Measurements from ENCODE around the gene SH3GL1. TPM values are rescaled to one million over a fixed set of nuclear protein-coding genes. Genes with fewer than 3 reads are reported as not detected.

Gene SH3GL1
- total and polyA plus RNA-seq, 5 experiments from 2014 or later, result 11.8 to 38.6 (median 20.4) TPM

- ATAC-seq, result no peak
- H3K27ac Mint-ChIP-seq, result peak overlapping the region in 1 of 10 donors; percentile 5
- peaks cover 0 to 16% (median 0%) of the 10 kb centered on the region in 3 donors for H3K36me3 Mint-ChIP-seq
These were observed 38.1 kb downstream of the SH3GL1 start for GRCh38 chr19:4362101-4362828.

GRCh38 chr19:4361152-4362046 lies 38.9 kb downstream of the SH3GL1 start:
- POLR2A ChIA-PET, result interaction anchor here (0.6 kb wide), 1 partner anchor 88 kb away, joined by 3 read pairs; no protein-coding TSS in a partner anchor
- no peaks in the 10 kb centered on the region for H3K27me3 Mint-ChIP-seq

More at GRCh38 chr19:4362101-4362828, 38.1 kb downstream of the SH3GL1 start:
- POLR2A ChIA-PET, result interaction anchor here (0.6 to 1.0 kb wide), 2 partner anchors 38 to 89 kb away, joined by 3 to 4 read pairs; partner anchors contain the start of gene SH3GL1
- Mint-ChIP-seq H3K4me3 (no peak overlapping the region), H3K9me3 (no peaks in the 10 kb centered on the region), H3K27me3 (no peaks in the 10 kb centered on the region), H3K4me1 (peaks cover 0 to 3% (median under 1%) of the 10 kb centered on the region in 4 donors)
- no peak for DNase-seq

GRCh38 chr19:4360641-4361151 lies 39.7 kb downstream of the SH3GL1 start:
- H3K27me3 Mint-ChIP-seq, result no peaks in the 10 kb centered on the region
- POLR2A ChIA-PET, result no interaction called here
- no peaks in the 10 kb centered on the region for H3K9me3 Mint-ChIP-seq
- ATAC-seq (no peak), DNase-seq (no peak)
- H3K4me3 Mint-ChIP-seq, result no peak overlapping the region
- H3K27ac Mint-ChIP-seq, result peak overlapping the region in 1 of 10 donors; percentile 53
- peaks cover 0 to 3% (median 0%) of the 10 kb centered on the region in 4 donors for H3K4me1 Mint-ChIP-seq
- H3K36me3 Mint-ChIP-seq, result peaks cover 0 to 12% (median 0%) of the 10 kb centered on the region in 3 donors

More at GRCh38 chr19:4361152-4362046, 38.9 kb downstream of the SH3GL1 start:
- ATAC-seq, result no peak
- Mint-ChIP-seq H3K4me1 (peaks cover 0 to 3% (median 0%) of the 10 kb centered on the region in 4 donors), H3K9me3 (no peaks in the 10 kb centered on the region), H3K36me3 (peaks cover 0 to 12% (median 0%) of the 10 kb centered on the region in 3 donors), H3K27ac (peak overlapping the region in 1 of 10 donors; percentile 24), H3K4me3 (no peak overlapping the region)
- no peak for DNase-seq

- Mint-ChIP-seq H3K9me3 (no peaks in the 10 kb centered on the region), H3K4me1 (peaks cover 0 to 3% (median 0%) of the 10 kb centered on the region in 4 donors), H3K27me3 (no peaks in the 10 kb centered on the region), H3K4me3 (no peak overlapping the region), H3K27ac (peak overlapping the region in 1 of 10 donors; percentile 53), H3K36me3 (peaks cover 0 to 12% (median 0%) of the 10 kb centered on the region in 3 donors)
- POLR2A ChIA-PET, result interaction anchor here (1.6 kb wide), 1 partner anchor 10 kb away, joined by 6 read pairs; no protein-coding TSS in a partner anchor
- DNase-seq, result no peak
- no peak for ATAC-seq
These were observed 40.2 kb downstream of the SH3GL1 start for GRCh38 chr19:4360081-4360569.

- ATAC-seq (no peak), DNase-seq (peak in 1 of 10 donors; percentile 45)
- POLR2A ChIA-PET, result interaction anchor here (1.6 to 2.4 kb wide), 2 partner anchors 10 to 17 kb away, joined by 6 to 7 read pairs; partner anchors contain the start of gene MPND
- H3K36me3 Mint-ChIP-seq, result peaks cover 0 to 12% (median 0%) of the 10 kb centered on the region in 3 donors
- H3K27ac Mint-ChIP-seq, result no peak overlapping the region
- H3K9me3 Mint-ChIP-seq, result no peaks in the 10 kb centered on the region
- H3K4me3 Mint-ChIP-seq, result no peak overlapping the region
- no peaks in the 10 kb centered on the region for H3K27me3 Mint-ChIP-seq
- peaks cover 0 to 3% (median 0%) of the 10 kb centered on the region in 4 donors for H3K4me1 Mint-ChIP-seq
These were observed 40.7 kb downstream of the SH3GL1 start for GRCh38 chr19:4359627-4360000.

- no peak for DNase-seq
- POLR2A ChIA-PET, result interaction anchor here (1.6 to 2.4 kb wide), 2 partner anchors 11 to 16 kb away, joined by 6 to 7 read pairs; partner anchors contain the start of gene MPND
- H3K27me3 Mint-ChIP-seq, result no peaks in the 10 kb centered on the region
- no peak overlapping the region for H3K4me3 Mint-ChIP-seq
- peak overlapping the region in 4 of 10 donors; percentile 17 to 46 (median 34) for H3K27ac Mint-ChIP-seq
- no peak for ATAC-seq
- H3K4me1 Mint-ChIP-seq, result peaks cover 0 to 3% (median 0%) of the 10 kb centered on the region in 4 donors
- peaks cover 0 to 9% (median 0%) of the 10 kb centered on the region in 3 donors for H3K36me3 Mint-ChIP-seq
- no peaks in the 10 kb centered on the region for H3K9me3 Mint-ChIP-seq
These were observed 41.4 kb downstream of the SH3GL1 start for GRCh38 chr19:4358709-4359626.

- no peaks in the 10 kb centered on the region for H3K27me3 Mint-ChIP-seq
- DNase-seq (no peak), ATAC-seq (no peak)
- peaks cover 0 to 9% (median 0%) of the 10 kb centered on the region in 3 donors for H3K36me3 Mint-ChIP-seq
- POLR2A ChIA-PET, result interaction anchor here (2.4 kb wide), 1 partner anchor 15 kb away, joined by 7 read pairs; the partner anchor contains the start of gene MPND
- peak overlapping the region in 1 of 10 donors; percentile 22 for H3K27ac Mint-ChIP-seq
- no peak overlapping the region for H3K4me3 Mint-ChIP-seq
- peaks cover 0 to 3% (median under 1%) of the 10 kb centered on the region in 4 donors for H3K4me1 Mint-ChIP-seq
- no peaks in the 10 kb centered on the region for H3K9me3 Mint-ChIP-seq
These were observed 42.4 kb downstream of the SH3GL1 start for GRCh38 chr19:4357921-4358326.

GRCh38 chr19:4357095-4357797 lies 43.1 kb downstream of the SH3GL1 start:
- no peaks in the 10 kb centered on the region for H3K27me3 Mint-ChIP-seq
- no peak overlapping the region for H3K4me3 Mint-ChIP-seq
- DNase-seq (peak in 1 of 10 donors; percentile 60), ATAC-seq (no peak)
- POLR2A ChIA-PET, result interaction anchor here (2.4 kb wide), 1 partner anchor 14 kb away, joined by 7 read pairs; the partner anchor contains the start of gene MPND
- no peak overlapping the region for H3K27ac Mint-ChIP-seq
- no peaks in the 10 kb centered on the region for H3K9me3 Mint-ChIP-seq
- H3K36me3 Mint-ChIP-seq, result peaks cover 0 to 6% (median 0%) of the 10 kb centered on the region in 3 donors
- peaks cover 1 to 5% (median 3%) of the 10 kb centered on the region in 4 donors for H3K4me1 Mint-ChIP-seq

- Mint-ChIP-seq H3K4me3 (no peak overlapping the region), H3K27ac (peak overlapping the region in 1 of 10 donors; percentile 44), H3K36me3 (no peaks in the 10 kb centered on the region), H3K27me3 (no peaks in the 10 kb centered on the region), H3K9me3 (no peaks in the 10 kb centered on the region), H3K4me1 (peaks cover 1 to 5% (median 2%) of the 10 kb centered on the region in 4 donors)
- ATAC-seq (no peak), DNase-seq (no peak)
- POLR2A ChIA-PET, result no interaction called here
These were observed 45.5 kb downstream of the SH3GL1 start for GRCh38 chr19:4354897-4355296.

GRCh38 chr19:4354282-4354681 lies 46.1 kb downstream of the SH3GL1 start:
- no peak overlapping the region for H3K27ac Mint-ChIP-seq

More at GRCh38 chr19:4354282-4354681, 46.1 kb downstream of the SH3GL1 start:
- POLR2A ChIA-PET, result no interaction called here
- DNase-seq (no peak), ATAC-seq (no peak)
- H3K4me1 Mint-ChIP-seq, result peaks cover 1 to 5% (median 4%) of the 10 kb centered on the region in 4 donors
- no peaks in the 10 kb centered on the region for H3K9me3 Mint-ChIP-seq
- no peaks in the 10 kb centered on the region for H3K36me3 Mint-ChIP-seq
- no peak overlapping the region for H3K4me3 Mint-ChIP-seq
- no peaks in the 10 kb centered on the region for H3K27me3 Mint-ChIP-seq
